Epithelial cell of proximal tubule (primary cell): ENCODE measurements around the gene SAG. TPM values are rescaled to one million over a fixed set of nuclear protein-coding genes. Genes with fewer than 3 reads are reported as not detected.

Source experiments
- DNase-seq: peaks from one replicate; pipeline ENCODE4 v3.0.0-alpha.2; 2011; ENCODE audit warnings: low read depth
- H3K4me3 ChIP-seq: 2 replicates; pipeline ENCODE4 v1.5.1; 2011; ENCODE audit warnings: low read depth, mild to moderate bottlenecking, low read length
- total RNA-seq: library from RNA; depleted of rRNA; stranded (reverse); fragments of >200 nt; gene quantifications from 2 replicates; pipeline ENCODE4 v1.2.3, GENCODE V29; 2015
- TF ChIP-seq, protein P1 (sequence below): conservative IDR thresholded peaks from 2 replicates; pipeline ENCODE4 v1.5.1; 2012; ENCODE audit warnings: low read depth, mild to moderate bottlenecking, low read length

SAG gene
- total RNA-seq, 1 donor from 2014 or later, result not detected

GRCh38 chr2:233365861-233366520, 58.4 kb downstream of the SAG start:
- TF ChIP-seq, protein P1, sequence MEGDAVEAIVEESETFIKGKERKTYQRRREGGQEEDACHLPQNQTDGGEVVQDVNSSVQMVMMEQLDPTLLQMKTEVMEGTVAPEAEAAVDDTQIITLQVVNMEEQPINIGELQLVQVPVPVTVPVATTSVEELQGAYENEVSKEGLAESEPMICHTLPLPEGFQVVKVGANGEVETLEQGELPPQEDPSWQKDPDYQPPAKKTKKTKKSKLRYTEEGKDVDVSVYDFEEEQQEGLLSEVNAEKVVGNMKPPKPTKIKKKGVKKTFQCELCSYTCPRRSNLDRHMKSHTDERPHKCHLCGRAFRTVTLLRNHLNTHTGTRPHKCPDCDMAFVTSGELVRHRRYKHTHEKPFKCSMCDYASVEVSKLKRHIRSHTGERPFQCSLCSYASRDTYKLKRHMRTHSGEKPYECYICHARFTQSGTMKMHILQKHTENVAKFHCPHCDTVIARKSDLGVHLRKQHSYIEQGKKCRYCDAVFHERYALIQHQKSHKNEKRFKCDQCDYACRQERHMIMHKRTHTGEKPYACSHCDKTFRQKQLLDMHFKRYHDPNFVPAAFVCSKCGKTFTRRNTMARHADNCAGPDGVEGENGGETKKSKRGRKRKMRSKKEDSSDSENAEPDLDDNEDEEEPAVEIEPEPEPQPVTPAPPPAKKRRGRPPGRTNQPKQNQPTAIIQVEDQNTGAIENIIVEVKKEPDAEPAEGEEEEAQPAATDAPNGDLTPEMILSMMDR, result no peak
- H3K4me3 ChIP-seq, result no peak overlapping the region
- DNase-seq, result no peak

- no peak for DNase-seq
- no peak overlapping the region for H3K4me3 ChIP-seq
- TF ChIP-seq, protein P1, result no peak
Measured at GRCh38 chr2:233367586-233367985, 60.0 kb downstream of the SAG start.

DNA sequence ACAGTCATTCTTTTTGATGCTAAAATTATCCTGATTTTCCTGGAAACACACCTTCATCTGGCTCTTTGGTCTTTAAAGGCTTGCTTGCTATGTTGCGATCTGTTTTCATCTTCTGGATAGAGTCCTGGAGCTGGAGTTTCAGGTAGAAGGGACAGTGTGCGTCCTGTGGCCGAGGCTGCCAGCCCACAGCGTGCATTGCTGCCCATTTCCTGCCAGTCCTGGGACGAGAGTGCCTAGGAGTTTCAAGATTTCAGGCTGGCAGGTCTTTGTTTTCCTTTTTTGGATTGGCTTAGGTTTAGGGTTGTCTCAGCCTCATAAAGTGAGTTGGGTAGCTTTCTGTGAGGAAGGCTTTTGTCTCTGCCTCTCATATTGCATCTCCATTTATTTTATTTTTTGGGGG, 61.1 kb downstream of the SAG start:
- TF ChIP-seq, protein P1, result no peak
- no peak for DNase-seq
- no peak overlapping the region for H3K4me3 ChIP-seq

DNA sequence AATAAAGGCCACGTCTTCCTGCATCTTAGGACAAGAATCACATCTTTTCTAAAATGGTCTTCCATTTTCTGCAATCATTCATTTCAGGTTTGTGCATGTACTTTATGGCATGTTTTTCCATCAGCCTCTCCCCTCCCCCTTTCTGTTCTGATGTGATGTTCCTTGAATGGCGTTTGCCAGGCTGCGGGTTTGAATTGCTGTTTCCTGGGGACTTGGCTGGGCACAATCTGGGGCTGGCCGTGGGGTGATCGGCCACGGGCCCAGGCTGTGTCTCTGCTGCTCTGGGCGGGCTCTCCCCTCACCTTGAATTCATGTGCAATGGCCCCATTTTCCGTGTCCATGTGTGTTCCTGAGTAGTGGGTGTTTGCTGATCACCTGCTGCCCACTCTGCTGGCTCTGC, 61.8 kb downstream of the SAG start:
- H3K4me3 ChIP-seq, result no peak overlapping the region
- no peak for DNase-seq
- TF ChIP-seq, protein P1, result no peak

DNA sequence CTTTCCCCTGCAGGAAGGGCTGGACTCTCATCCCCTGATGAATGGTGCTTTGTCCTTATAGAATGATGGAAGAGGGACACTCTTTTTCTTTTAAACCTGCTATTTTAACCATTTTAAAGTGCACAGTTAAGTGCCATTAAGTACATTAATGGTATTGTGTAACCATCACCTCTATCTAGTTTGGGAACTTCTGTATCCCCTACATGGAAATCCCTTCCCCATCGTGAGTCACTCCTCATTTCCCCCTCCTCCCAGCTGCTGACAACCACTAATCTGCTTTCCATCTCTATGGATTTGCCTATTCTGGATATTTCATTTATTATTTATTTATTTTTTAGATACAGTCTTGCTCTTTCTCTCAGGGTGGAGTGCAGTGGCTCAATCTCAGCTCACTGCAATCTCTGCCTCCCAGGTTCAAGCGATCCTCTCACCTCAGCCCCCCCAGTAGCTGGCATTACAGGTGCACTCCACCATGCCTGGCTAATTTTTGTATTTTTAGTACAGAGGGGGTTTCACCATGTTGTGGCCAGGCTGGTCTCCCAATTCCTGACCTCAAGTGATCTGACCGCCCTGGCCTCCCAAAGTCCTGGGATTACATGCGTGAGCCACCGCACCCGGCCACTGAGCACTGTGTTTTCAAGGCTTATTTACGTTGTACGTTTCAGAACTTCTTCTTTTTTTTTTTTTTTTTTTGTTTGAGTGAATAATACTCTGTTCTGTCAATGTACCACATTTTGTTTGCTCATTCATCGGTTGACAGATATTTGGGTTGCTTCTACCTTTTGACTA, 62.5 kb downstream of the SAG start:
- H3K4me3 ChIP-seq, result no peak overlapping the region
- DNase-seq, result no peak
- TF ChIP-seq, protein P1, result no peak

GRCh38 chr2:233371641-233372040, 64.0 kb downstream of the SAG start:
- TF ChIP-seq, protein P1, result no peak
- DNase-seq, result no peak
- H3K4me3 ChIP-seq, result no peak overlapping the region
